Body of pancreas (tissue), 4 donors: ENCODE data around the gene TTC3. TPM values are rescaled to one million over a fixed set of nuclear protein-coding genes. Genes with fewer than 3 reads are reported as not detected.

Source experiments
- ATAC-seq: fragments of 150-250 bp; one replicate; pipeline ENCODE4 v1.9.1; 2016
- DNase-seq, 4 donors: peaks; one replicate each; pipeline ENCODE4 v3.0.0-alpha.2; 2019
- H3K27ac ChIP-seq, 4 donors: fragments of 200-600 bp; sonication (generic); 1 replicate in 3 of 4; 2 replicates in 1 of 4; pipeline versions ENCODE4 v1.5.1 to v1.6.1; 2016 to 2019; ENCODE audit warnings: mild to moderate bottlenecking in 1 of 4, mixed read lengths in 1 of 4, moderate library complexity in 1 of 4
- H3K27me3 ChIP-seq, 2 donors: fragments of 200-600 bp; sonication (generic); one replicate each; pipeline ENCODE4 v1.6.0; 2016; ENCODE audit warnings: mild to moderate bottlenecking in 1 of 2
- H3K36me3 ChIP-seq, 2 donors: fragments of 200-600 bp; sonication (generic); replicated peaks in 1 of 2; 2 replicates each; pipeline ENCODE4 v1.5.1; 2016; ENCODE audit warnings: low read depth in 2 of 2; ENCODE audit not compliant: insufficient read depth in 1 of 2
- H3K4me1 ChIP-seq: fragments of 200-600 bp; sonication (generic); one replicate; pipeline ENCODE4 v1.6.0; 2016
- H3K4me3 ChIP-seq, 2 donors: fragments of 200-600 bp; sonication (generic); 1 replicate in 1 of 2; 2 replicates in 1 of 2; pipeline ENCODE4 v1.5.1; 2016 to 2019
- H3K9me3 ChIP-seq, 3 donors: fragments of 200-600 bp; sonication (generic); 1 replicate in 2 of 3; 2 replicates in 1 of 3; pipeline ENCODE4 v1.5.1; 2016
- CTCF ChIP-seq, 7 experiments: fragments of 450-650 bp in 4 of 7; fragments of 200-600 bp in 3 of 7; sonication (generic) in 3 of 7; IDR thresholded peaks; one replicate each; pipeline ENCODE4 v1.5.1; 2016 to 2019; ENCODE audit warnings: antibody characterized with exemption in 7 of 7
- POLR2A ChIP-seq, 3 donors: fragments of 450-650 bp; IDR thresholded peaks; one replicate each; pipeline ENCODE4 v1.6.1; 2016; ENCODE audit warnings: antibody characterized with exemption in 3 of 3, mild to moderate bottlenecking in 2 of 3
- WGBS, 2 donors: methylation state at CpG; one replicate each; pipeline ENCODE4 v1.1.5; 2017; 5-methylcytosine and 5-hydroxymethylcytosine counted together
- intact Hi-C: fragments of 100-400 bp; cut with DNase I; formaldehyde crosslinking; loops from one replicate; pipeline ENCODE4 v1.15.1; 2023
- total RNA-seq, 2 donors: library from RNA; depleted of rRNA; stranded (reverse); fragments of >200 nt; gene quantifications; one replicate each; pipeline ENCODE4 v1.1.0, GENCODE V29; 2016

Gene TTC3
- total RNA-seq, 2 donors from 2014 or later: 99.9 to 246 TPM

GRCh38 chr21:37157938-37158337, 84.9 kb downstream of the TTC3 start:
- Histone ChIP-seq H3K36me3 (peaks cover 0 to 7% of the 10 kb centered on the region in 2 donors), H3K9me3 (no peaks in the 10 kb centered on the region), H3K27ac (no peak overlapping the region), H3K4me3 (no peak overlapping the region), H3K27me3 (no peaks in the 10 kb centered on the region), H3K4me1 (peaks cover 17% of the 10 kb centered on the region)
- intact Hi-C loops: no loop called here
- ATAC-seq: no peak
- WGBS, 2 donors: 81 to 84% methylated on average over 3 of the region's 3 CpGs
- no peak for TF ChIP-seq POLR2A (IDR thresholded peaks at IDR 0.05)
- TF ChIP-seq CTCF (IDR thresholded peaks at IDR 0.05): no peak
- DNase-seq: no peak

- intact Hi-C loops: no loop called here
- TF ChIP-seq POLR2A (IDR thresholded peaks at IDR 0.05) (no peak), CTCF (IDR thresholded peaks at IDR 0.05) (no peak)
- ATAC-seq (no peak), DNase-seq (no peak)
- 64 to 76% methylated on average over 8 of the region's 8 CpGs for WGBS, 2 donors
- Histone ChIP-seq H3K36me3 (peaks cover 0 to 13% of the 10 kb centered on the region in 2 donors), H3K9me3 (no peaks in the 10 kb centered on the region), H3K4me3 (no peak overlapping the region), H3K4me1 (peaks cover 6% of the 10 kb centered on the region), H3K27me3 (no peaks in the 10 kb centered on the region), H3K27ac (no peak overlapping the region)
These were observed 86.2 kb downstream of the TTC3 start for GRCh38 chr21:37159053-37159776.

- intact Hi-C loops: no loop called here
- 56 to 68% methylated on average over 1 of the region's 1 CpG for WGBS, 2 donors
These were observed 86.9 kb downstream of the TTC3 start for GRCh38 chr21:37159949-37160348.

GRCh38 chr21:37164742-37165141, 91.7 kb downstream of the TTC3 start:
- Histone ChIP-seq H3K27me3 (no peaks in the 10 kb centered on the region), H3K9me3 (no peaks in the 10 kb centered on the region), H3K27ac (no peak overlapping the region), H3K36me3 (peaks cover 0 to 21% of the 10 kb centered on the region in 2 donors), H3K4me1 (no peaks in the 10 kb centered on the region), H3K4me3 (no peak overlapping the region)
- intact Hi-C loops: no loop called here
- no peak for TF ChIP-seq POLR2A (IDR thresholded peaks at IDR 0.05)
- no peak for TF ChIP-seq CTCF (IDR thresholded peaks at IDR 0.05)
- ATAC-seq (no peak), DNase-seq (no peak)

More at GRCh38 chr21:37159949-37160348, 86.9 kb downstream of the TTC3 start:
- no peak for DNase-seq
- ATAC-seq: no peak
- Histone ChIP-seq H3K36me3 (peaks cover 0 to 12% of the 10 kb centered on the region in 2 donors), H3K4me1 (no peaks in the 10 kb centered on the region), H3K9me3 (no peaks in the 10 kb centered on the region), H3K27me3 (no peaks in the 10 kb centered on the region), H3K27ac (no peak overlapping the region), H3K4me3 (no peak overlapping the region)
- TF ChIP-seq CTCF (IDR thresholded peaks at IDR 0.05) (no peak), POLR2A (IDR thresholded peaks at IDR 0.05) (no peak)

GRCh38 chr21:37165586-37165985, 92.5 kb downstream of the TTC3 start:
- Histone ChIP-seq H3K36me3 (peaks cover 0 to 21% of the 10 kb centered on the region in 2 donors), H3K4me1 (no peaks in the 10 kb centered on the region), H3K9me3 (no peaks in the 10 kb centered on the region), H3K27ac (no peak overlapping the region), H3K27me3 (no peaks in the 10 kb centered on the region), H3K4me3 (no peak overlapping the region)
- ATAC-seq: no peak
- DNase-seq: no peak
- WGBS, 2 donors: 66% methylated on average over 4 of the region's 4 CpGs
- intact Hi-C loops: no loop called here
- TF ChIP-seq POLR2A (IDR thresholded peaks at IDR 0.05) (no peak), CTCF (IDR thresholded peaks at IDR 0.05) (no peak)
